GM12878 (cell line): ENCODE data around the gene NOP16. TPM values are rescaled to one million over a fixed set of nuclear protein-coding genes. Genes with fewer than 3 reads are reported as not detected.

Experiments used
- ATAC-seq: fragments of 200-7000 bp; cut with Tn5 transposase; 3 replicates; pipeline ENCODE4 v1.9.1; 2020; ENCODE audit warnings: mild to moderate bottlenecking, moderate library complexity
- BruUV-seq: library from RNA; stranded (reverse); fragments of 400-500 nt; replicated peaks from 2 replicates; lab custom pipeline; 2021; lab: Mats Ljungman, UMichigan
- CTCF ChIA-PET: fragments of 300-600 bp; sonication (Branson Sonifier 250); formaldehyde crosslinking; extraction: SDS; loops from one replicate; lab custom pipeline; 2021; ENCODE audit warnings: inconsistent platforms; lab: Yijun Ruan, JAX
- POLR2A ChIA-PET: fragments of 350-600 bp; formaldehyde crosslinking; extraction: SDS; loops from one replicate; lab custom pipeline; 2021; ENCODE audit warnings: inconsistent platforms; lab: Charles Lee
- RAD21 ChIA-PET: fragments of 300-600 bp; sonication (Branson Sonifier 250); formaldehyde crosslinking; loops from one replicate; lab custom pipeline; 2023; ENCODE audit warnings: antibody characterized with exemption; ENCODE audit not compliant: unreplicated experiment; lab: Charles Lee
- SMC1A ChIA-PET: fragments of 300-600 bp; sonication (Branson Sonifier 250); formaldehyde crosslinking; loops from one replicate; lab custom pipeline; 2023; ENCODE audit not compliant: unreplicated experiment, uncharacterized antibody; lab: Charles Lee
- DNase-seq: peaks from one replicate; pipeline ENCODE4 v3.0.0-alpha.2; 2011; ENCODE audit warnings: low read depth, low spot score
- FAIRE-seq: peaks from 3 replicates; lab custom pipeline; 2011; peaks lifted over from hg19 to GRCh38; lab: Jason Lieb, UNC
- H2AFZ ChIP-seq: 2 replicates; pipeline ENCODE4 v1.6.0; 2011; ENCODE audit warnings: low read depth, low read length, control low read depth; ENCODE audit not compliant: control insufficient read depth
- H3K27ac ChIP-seq: 2 replicates; pipeline ENCODE4 v1.5.1; 2011; ENCODE audit warnings: control low read depth; ENCODE audit not compliant: control insufficient read depth, insufficient read depth
- H3K27me3 ChIP-seq, 2 experiments: replicated peaks in 1 of 2; 2 replicates each; pipeline versions ENCODE4 v1.6.0 to v1.6.1; 2011; ENCODE audit warnings: low read length in 1 of 2; ENCODE audit not compliant: control insufficient read depth in 2 of 2, insufficient read depth in 2 of 2
- H3K36me3 ChIP-seq, 2 experiments: 2 replicates each; pipeline ENCODE4 v1.5.1; 2011; ENCODE audit warnings: low read length in 1 of 2; ENCODE audit not compliant: control insufficient read depth in 2 of 2, insufficient read depth in 2 of 2
- H3K4me1 ChIP-seq: 2 replicates; pipeline ENCODE4 v1.6.1; 2011; ENCODE audit warnings: mild to moderate bottlenecking, low read length, moderate library complexity, mixed read lengths; ENCODE audit not compliant: control insufficient read depth, insufficient read depth
- H3K4me2 ChIP-seq: 2 replicates; pipeline ENCODE4 v1.6.0; 2011; ENCODE audit warnings: control low read depth; ENCODE audit not compliant: control insufficient read depth, insufficient read depth
- H3K4me3 ChIP-seq: fragments of 200-600 bp; sonication (generic); 2 replicates; pipeline ENCODE4 v1.5.1; 2016
- H3K79me2 ChIP-seq: 2 replicates; pipeline ENCODE4 v1.6.0; 2011; ENCODE audit warnings: low read length; ENCODE audit not compliant: control insufficient read depth, insufficient read depth
- H3K9ac ChIP-seq: 2 replicates; pipeline ENCODE4 v1.8.0; 2011; ENCODE audit warnings: low read length, control low read depth, mixed read lengths; ENCODE audit not compliant: control insufficient read depth, insufficient read depth
- H3K9me3 ChIP-seq: replicated peaks from 3 replicates; pipeline ENCODE4 v1.5.1; 2011; ENCODE audit warnings: mild to moderate bottlenecking, low read length; ENCODE audit not compliant: control insufficient read depth, insufficient read depth
- H4K20me1 ChIP-seq: 2 replicates; pipeline ENCODE4 v1.6.0; 2011; ENCODE audit not compliant: control insufficient read depth, insufficient read depth
- ATF7 ChIP-seq: fragments of 450-650 bp; IDR thresholded peaks from 2 replicates; pipeline ENCODE4 v1.6.1; 2016; ENCODE audit warnings: low read depth, mild to moderate bottlenecking
- CBFB ChIP-seq: IDR thresholded peaks from 2 replicates; pipeline ENCODE4 v1.6.1; 2016; ENCODE audit warnings: antibody characterized with exemption, low read depth
- CREB1 ChIP-seq: IDR thresholded peaks from 2 replicates; pipeline ENCODE4 v1.6.1; 2012; ENCODE audit warnings: low read depth, mild to moderate bottlenecking, inconsistent platforms
- HCFC1 ChIP-seq: fragments of 150-350 bp; IDR thresholded peaks from 2 replicates; pipeline ENCODE4 v1.6.1; 2014; ENCODE audit warnings: low read length
- MEF2B ChIP-seq: fragments of 450-650 bp; IDR thresholded peaks from 2 replicates; pipeline ENCODE4 v1.6.1; 2018; ENCODE audit warnings: mild to moderate bottlenecking, moderate library complexity; ENCODE audit not compliant: partially characterized antibody, poor library complexity, severe bottlenecking
- MXI1 ChIP-seq: fragments of 150-350 bp; IDR thresholded peaks from 2 replicates; pipeline ENCODE4 v1.6.1; 2011; ENCODE audit warnings: low read depth, mild to moderate bottlenecking, inconsistent platforms, low read length, improper control_type of control experiment
- NR2C1 ChIP-seq: fragments of 450-650 bp; IDR thresholded peaks from 2 replicates; pipeline ENCODE4 v1.6.1; 2017; ENCODE audit warnings: antibody characterized with exemption, mild to moderate bottlenecking, moderate library complexity
- NR2C2 ChIP-seq: IDR thresholded peaks from 2 replicates; pipeline ENCODE4 v1.6.1; 2011; ENCODE audit warnings: borderline replicate concordance, low read depth; ENCODE audit not compliant: control insufficient read depth, insufficient read length
- NR2F1 ChIP-seq: fragments of 450-650 bp; conservative IDR thresholded peaks from 2 replicates; pipeline ENCODE4 v1.6.1; 2017; ENCODE audit warnings: mild to moderate bottlenecking
- PML ChIP-seq: IDR thresholded peaks from 2 replicates; pipeline ENCODE4 v1.6.1; 2012; ENCODE audit warnings: low read length, inconsistent platforms
- SUPT20H ChIP-seq: IDR thresholded peaks from 2 replicates; pipeline ENCODE4 v1.6.1; 2011; ENCODE audit warnings: low read depth, mild to moderate bottlenecking, low read length, moderate library complexity, borderline replicate concordance; ENCODE audit not compliant: control insufficient read depth
- WGBS: methylation state at CpG from one replicate; pipeline ENCODE4 v1.1.6; 2016; ENCODE audit warnings: low lambda C conversion rate; ENCODE audit not compliant: insufficient replicate concordance, insufficient coverage; ENCODE audit errors: missing lambda C conversion rate; 5-methylcytosine and 5-hydroxymethylcytosine counted together
- in situ Hi-C: fragments of 300-500 bp; cut with MboI; formaldehyde crosslinking; loops from 9 replicates; pipeline ENCODE4 v1.14.3; 2018; ENCODE audit warnings: mixed read lengths
- intact Hi-C: fragments of 100-400 bp; cut with micrococcal nuclease; formaldehyde crosslinking; loops from one replicate; pipeline ENCODE4 v1.14.2; 2022; ENCODE audit not compliant: unreplicated experiment
- polyA plus RNA-seq, 11 experiments: library from polyadenylated mRNA; depleted of rRNA in 4 of 11; unstranded in 6 of 11; stranded (reverse) in 5 of 11; fragments of >200 nt; fragmentation: Nextera tagmentation in 4 of 11; fragmentation: Illumina TruSeq in 1 of 11; extraction: Ambion mirVana in 4 of 11; extraction: Trizol in 1 of 11; gene quantifications; 1 replicate in 1 of 11; 2 replicates in 10 of 11; pipeline versions ENCODE4 v1.2.1 to v1.2.3, GENCODE V29; 2011 to 2016; ENCODE audit warnings: inconsistent platforms in 2 of 11, missing spikeins in 2 of 11, low read depth in 1 of 11
- total RNA-seq, 4 experiments: library from RNA; depleted of rRNA in 3 of 4; stranded (reverse); fragments of >200 nt in 3 of 4; fragmentation: Illumina TruSeq in 1 of 4; extraction: Trizol in 1 of 4; gene quantifications; 2 replicates each; pipeline versions ENCODE4 v1.2.1 to v1.2.3, GENCODE V29; 2013 to 2021
- TF ChIP-seq, protein P1 (sequence below): fragments of 450-650 bp; IDR thresholded peaks from 2 replicates; pipeline ENCODE4 v1.6.1; 2016; ENCODE audit warnings: mild to moderate bottlenecking, moderate library complexity, borderline replicate concordance

The NOP16 gene
- total and polyA plus RNA-seq, 10 of the 15 experiments (the other 5 are each of a cell fraction or from before 2014, with no cell fraction given): 50.3 to 276 (median 116) TPM

GRCh38 chr5:176424181-176424580, 35.8 kb upstream of the NOP16 start:
- no peak overlapping the region for H3K4me3 ChIP-seq
- H3K9me3 ChIP-seq: no peaks in the 10 kb centered on the region; the same call in 2 of the 3 replicates
- no peaks in the 10 kb centered on the region for H3K36me3 ChIP-seq
- H2AFZ ChIP-seq: no peak overlapping the region
- no peaks in the 10 kb centered on the region for H4K20me1 ChIP-seq
- ChIA-PET POLR2A (no interaction called here), SMC1A (interaction anchor here (0.7 kb wide), 1 partner anchor 72 kb away, joined by 3 read pairs; no protein-coding TSS in a partner anchor), RAD21 (no interaction called here), CTCF (interaction anchor here (1.5 kb wide), 1 partner anchor 24 kb away, joined by 4 read pairs; the partner anchor contains the start of gene FAF2)
- BruUV-seq: no TSS peak
- WGBS: 49% methylated on average over 3 of the region's 3 CpGs
- no peak for TF ChIP-seq CBFB
- TF ChIP-seq CREB1: no peak
- TF ChIP-seq NR2C2: no peak
- no peak for TF ChIP-seq NR2F1
- TF ChIP-seq PML: no peak
- no peak for TF ChIP-seq MEF2B
- TF ChIP-seq NR2C1: no peak
- no peak for TF ChIP-seq SUPT20H
- TF ChIP-seq ATF7: no peak
- TF ChIP-seq, protein P1, sequence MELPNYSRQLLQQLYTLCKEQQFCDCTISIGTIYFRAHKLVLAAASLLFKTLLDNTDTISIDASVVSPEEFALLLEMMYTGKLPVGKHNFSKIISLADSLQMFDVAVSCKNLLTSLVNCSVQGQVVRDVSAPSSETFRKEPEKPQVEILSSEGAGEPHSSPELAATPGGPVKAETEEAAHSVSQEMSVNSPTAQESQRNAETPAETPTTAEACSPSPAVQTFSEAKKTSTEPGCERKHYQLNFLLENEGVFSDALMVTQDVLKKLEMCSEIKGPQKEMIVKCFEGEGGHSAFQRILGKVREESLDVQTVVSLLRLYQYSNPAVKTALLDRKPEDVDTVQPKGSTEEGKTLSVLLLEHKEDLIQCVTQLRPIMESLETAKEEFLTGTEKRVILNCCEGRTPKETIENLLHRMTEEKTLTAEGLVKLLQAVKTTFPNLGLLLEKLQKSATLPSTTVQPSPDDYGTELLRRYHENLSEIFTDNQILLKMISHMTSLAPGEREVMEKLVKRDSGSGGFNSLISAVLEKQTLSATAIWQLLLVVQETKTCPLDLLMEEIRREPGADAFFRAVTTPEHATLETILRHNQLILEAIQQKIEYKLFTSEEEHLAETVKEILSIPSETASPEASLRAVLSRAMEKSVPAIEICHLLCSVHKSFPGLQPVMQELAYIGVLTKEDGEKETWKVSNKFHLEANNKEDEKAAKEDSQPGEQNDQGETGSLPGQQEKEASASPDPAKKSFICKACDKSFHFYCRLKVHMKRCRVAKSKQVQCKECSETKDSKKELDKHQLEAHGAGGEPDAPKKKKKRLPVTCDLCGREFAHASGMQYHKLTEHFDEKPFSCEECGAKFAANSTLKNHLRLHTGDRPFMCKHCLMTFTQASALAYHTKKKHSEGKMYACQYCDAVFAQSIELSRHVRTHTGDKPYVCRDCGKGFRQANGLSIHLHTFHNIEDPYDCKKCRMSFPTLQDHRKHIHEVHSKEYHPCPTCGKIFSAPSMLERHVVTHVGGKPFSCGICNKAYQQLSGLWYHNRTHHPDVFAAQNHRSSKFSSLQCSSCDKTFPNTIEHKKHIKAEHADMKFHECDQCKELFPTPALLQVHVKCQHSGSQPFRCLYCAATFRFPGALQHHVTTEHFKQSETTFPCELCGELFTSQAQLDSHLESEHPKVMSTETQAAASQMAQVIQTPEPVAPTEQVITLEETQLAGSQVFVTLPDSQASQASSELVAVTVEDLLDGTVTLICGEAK: no peak
- no peak for TF ChIP-seq MXI1
- TF ChIP-seq HCFC1: no peak
- in situ Hi-C loops (no loop called here), intact Hi-C loops (no loop called here)
- no peak overlapping the region for H3K4me2 ChIP-seq
- no peaks in the 10 kb centered on the region for H3K27me3 ChIP-seq
- H3K79me2 ChIP-seq: no peaks in the 10 kb centered on the region
- no peak overlapping the region for H3K9ac ChIP-seq
- no peaks in the 10 kb centered on the region for H3K4me1 ChIP-seq
- ATAC-seq: no peak
- no peak overlapping the region for H3K27ac ChIP-seq
- FAIRE-seq: no peak
- no peak for DNase-seq
